GM12865 (cell line): ENCODE data around the gene TRDMT1.

Experiments
- DNase-seq: peaks from one replicate; pipeline ENCODE4 v3.0.0; 2010; ENCODE audit warnings: low read depth
- H3K4me3 ChIP-seq: 2 replicates; pipeline ENCODE4 v1.5.1; 2011; ENCODE audit warnings: mild to moderate bottlenecking, low read depth, low read length, control low read depth
- CTCF ChIP-seq: IDR thresholded peaks from 2 replicates; pipeline ENCODE4 v1.5.1; 2011; ENCODE audit warnings: low read length, control low read depth, low read depth, inconsistent platforms; ENCODE audit not compliant: insufficient read depth; ENCODE audit errors: missing control alignments

TRDMT1 gene

GRCh38 chr10:17231788-17232187, 30.3 kb upstream of the TRDMT1 start:
- no peak for DNase-seq
- no peak overlapping the region for H3K4me3 ChIP-seq
- TF ChIP-seq CTCF: no peak

GRCh38 chr10:17229967-17230682, 28.7 kb upstream of the TRDMT1 start:
- TF ChIP-seq CTCF: no peak
- peak overlapping the region; percentile 67 for H3K4me3 ChIP-seq
- peak; percentile 93 for DNase-seq

- no peak for TF ChIP-seq CTCF
- DNase-seq: no peak
- H3K4me3 ChIP-seq: peak overlapping the region; percentile 67
These were observed 28.2 kb upstream of the TRDMT1 start for GRCh38 chr10:17229717-17229966.

GRCh38 chr10:17229016-17229716, 27.7 kb upstream of the TRDMT1 start:
- no peak for TF ChIP-seq CTCF
- DNase-seq: peak; percentile 56

GRCh38 chr10:17228091-17229015, 26.9 kb upstream of the TRDMT1 start, which contains the start of gene VIM:
Gene VIM (plus strand): TSS chr10:17228241. CDS start chr10:17229423, 1,182 bp downstream.
- DNase-seq: peak; percentile 86
- TF ChIP-seq CTCF: no peak
- H3K4me3 ChIP-seq: peak within 1 kb of the TSS; percentile 67

More at GRCh38 chr10:17229016-17229716, 27.7 kb upstream of the TRDMT1 start:
- H3K4me3 ChIP-seq: peak overlapping the region; percentile 67

GRCh38 chr10:17227367-17228090, 26.1 kb upstream of the TRDMT1 start:
- peak overlapping the region; percentile 67 for H3K4me3 ChIP-seq
- peak; percentile 67 for DNase-seq
- peak; percentile 19 for TF ChIP-seq CTCF
